Measurements from ENCODE around the gene ELMOD3. TPM values are rescaled to one million over a fixed set of nuclear protein-coding genes. Genes with fewer than 3 reads are reported as not detected.

Gene ELMOD3
- polyA plus RNA-seq, 2 of the 4 experiments (the other 2 are of a cell fraction) = 17.8 to 29.9 TPM

DNA sequence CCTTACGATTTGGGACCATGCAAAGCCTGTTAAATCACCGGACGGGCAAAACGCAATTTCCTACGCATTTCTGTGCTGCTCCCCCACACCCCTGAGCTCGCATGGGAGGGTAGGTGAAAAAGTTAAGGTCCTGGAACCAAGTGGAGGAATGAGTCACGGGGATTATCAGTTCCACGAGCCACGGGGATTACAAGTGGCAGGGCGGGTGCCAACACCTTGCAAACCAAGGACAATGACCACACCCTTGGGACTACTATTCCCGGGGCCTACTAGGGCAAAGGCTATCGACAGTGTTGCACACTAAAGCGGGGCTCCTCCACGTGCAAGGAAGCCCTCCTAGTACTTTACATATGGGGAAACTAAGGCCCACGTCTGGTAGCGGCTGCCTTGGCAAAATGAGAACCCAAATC is 688 bp upstream of the ELMOD3 start:
- Histone ChIP-seq H3K4me1 (peaks cover 15% of the 10 kb centered on the region), H3K27ac (peak overlapping the region; percentile 85 to 91), H3K9me3 (no peaks in the 10 kb centered on the region), H3K4me3 (peak overlapping the region; percentile 83), H3K4me2 (peak overlapping the region; percentile 73)
- FAIRE-seq (no peak), DNase-seq (ENCODE audit: low read depth in 1 of 2, low spot score in 1 of 2) (peak; percentile 39 to 69), ATAC-seq (peak; percentile 59 to 66)
- ChIA-PET CTCF (interaction anchor here (0.6 to 2.2 kb wide), 7 partner anchors 8 to 185 kb away, joined by 3 to 11 read pairs (median 5); partner anchors contain the start of genes MAT2A, SH2D6 and TGOLN2), POLR2A (interaction anchor here (0.9 to 2.4 kb wide), 10 partner anchors 9 to 186 kb away, joined by 3 to 31 read pairs (median 4); partner anchors contain the start of genes MAT2A and TGOLN2)
- no peak for TF ChIP-seq KDM5A (IDR thresholded peaks at IDR 0.05)
- no peak for TF ChIP-seq SMC3 (IDR thresholded peaks at IDR 0.05)
- TF ChIP-seq, protein P1, sequence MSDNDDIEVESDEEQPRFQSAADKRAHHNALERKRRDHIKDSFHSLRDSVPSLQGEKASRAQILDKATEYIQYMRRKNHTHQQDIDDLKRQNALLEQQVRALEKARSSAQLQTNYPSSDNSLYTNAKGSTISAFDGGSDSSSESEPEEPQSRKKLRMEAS (IDR thresholded peaks at IDR 0.05) = peak; percentile 5; the same call in 1 of the 2 replicates
- no peak for TF ChIP-seq JUN (IDR thresholded peaks at IDR 0.05)
- no peak for TF ChIP-seq ZNF302 (CRISPR knock-in tag; IDR thresholded peaks at IDR 0.05)
- TF ChIP-seq POLR2AphosphoS2 (conservative IDR thresholded peaks at IDR 0.05; ENCODE audit: low read length) = no peak
- TF ChIP-seq EHF (CRISPR knock-in tag; IDR thresholded peaks at IDR 0.05) = no peak
- no peak for TF ChIP-seq NFE2L2 (conservative IDR thresholded peaks at IDR 0.05; ENCODE audit: low read length)
- TF ChIP-seq MAZ (IDR thresholded peaks at IDR 0.05; ENCODE audit: borderline replicate concordance, low read depth, low read length) = no peak
- no peak for TF ChIP-seq CBX2 (IDR thresholded peaks at IDR 0.05; ENCODE audit: borderline replicate concordance, low read depth)
- no peak for TF ChIP-seq EHMT2 (IDR thresholded peaks at IDR 0.05; ENCODE audit: low read depth)
- no peak for TF ChIP-seq FOSL2 (IDR thresholded peaks at IDR 0.05)
- TF ChIP-seq FOSL2 (CRISPR knock-in tag; IDR thresholded peaks at IDR 0.05) = peak; percentile 32; the same call in 1 of the 2 replicates
- TF ChIP-seq RNF2 (IDR thresholded peaks at IDR 0.05; ENCODE audit: borderline replicate concordance, low read depth) = no peak
- 1% methylated on average over 16 of the region's 16 CpGs for WGBS (ENCODE audit: missing lambda C conversion rate)

DNA sequence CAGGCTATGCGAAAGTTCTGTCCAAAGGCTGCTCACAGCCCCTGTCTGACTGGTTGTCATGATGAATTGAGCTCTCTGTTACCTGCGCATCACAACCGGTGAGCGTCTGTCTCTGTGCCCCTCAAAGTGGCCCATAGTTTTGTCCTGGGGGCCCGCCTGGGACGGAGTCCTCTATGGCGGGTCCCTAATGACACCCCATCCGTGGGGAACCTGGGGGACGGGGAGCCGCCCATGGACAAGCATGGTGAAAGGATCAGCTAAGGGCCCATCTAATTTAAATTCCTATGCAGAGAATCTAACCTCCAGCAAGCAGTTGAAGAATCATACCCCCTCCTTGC is 473 bp downstream of the ELMOD3 start:
- 10% methylated on average over 10 of the region's 10 CpGs for WGBS (ENCODE audit: missing lambda C conversion rate)
- FAIRE-seq = no peak
- H3K4me1 ChIP-seq = peaks cover 15% of the 10 kb centered on the region
- H3K9me3 ChIP-seq = no peaks in the 10 kb centered on the region
- H3K4me3 ChIP-seq = peak overlapping the region; percentile 83
- TF ChIP-seq, protein P1 (IDR thresholded peaks at IDR 0.05) = no peak
- TF ChIP-seq, protein P2, sequence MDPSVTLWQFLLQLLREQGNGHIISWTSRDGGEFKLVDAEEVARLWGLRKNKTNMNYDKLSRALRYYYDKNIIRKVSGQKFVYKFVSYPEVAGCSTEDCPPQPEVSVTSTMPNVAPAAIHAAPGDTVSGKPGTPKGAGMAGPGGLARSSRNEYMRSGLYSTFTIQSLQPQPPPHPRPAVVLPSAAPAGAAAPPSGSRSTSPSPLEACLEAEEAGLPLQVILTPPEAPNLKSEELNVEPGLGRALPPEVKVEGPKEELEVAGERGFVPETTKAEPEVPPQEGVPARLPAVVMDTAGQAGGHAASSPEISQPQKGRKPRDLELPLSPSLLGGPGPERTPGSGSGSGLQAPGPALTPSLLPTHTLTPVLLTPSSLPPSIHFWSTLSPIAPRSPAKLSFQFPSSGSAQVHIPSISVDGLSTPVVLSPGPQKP (IDR thresholded peaks at IDR 0.05; ENCODE audit: low read depth, low read length) = no peak
- no peak for TF ChIP-seq TFCP2L1 (CRISPR knock-in tag; IDR thresholded peaks at IDR 0.05)
- TF ChIP-seq PHF8 (IDR thresholded peaks at IDR 0.05; ENCODE audit: borderline replicate concordance, low read depth) = peak; percentile 79; the same call in 1 of the 2 replicates
- H3K27ac ChIP-seq = peak overlapping the region; percentile 85 to 89
- ATAC-seq = peak in 1 of 2 experiments; percentile 3; a peak in 4 of 6 replicates
- peak overlapping the region; percentile 88 for H3K4me2 ChIP-seq
- ChIA-PET CTCF (interaction anchor here (0.8 to 3.2 kb wide), 9 partner anchors 10 to 184 kb away, joined by 3 to 16 read pairs (median 5); partner anchors contain the start of genes MAT2A and SH2D6), POLR2A (interaction anchor here (0.6 to 2.4 kb wide), 10 partner anchors 9 to 438 kb away, joined by 3 to 31 read pairs (median 4); partner anchors contain the start of genes GGCX, MAT2A and TGOLN2)
- DNase-seq (ENCODE audit: low read depth in 1 of 2, low spot score in 1 of 2) = no peak

DNA sequence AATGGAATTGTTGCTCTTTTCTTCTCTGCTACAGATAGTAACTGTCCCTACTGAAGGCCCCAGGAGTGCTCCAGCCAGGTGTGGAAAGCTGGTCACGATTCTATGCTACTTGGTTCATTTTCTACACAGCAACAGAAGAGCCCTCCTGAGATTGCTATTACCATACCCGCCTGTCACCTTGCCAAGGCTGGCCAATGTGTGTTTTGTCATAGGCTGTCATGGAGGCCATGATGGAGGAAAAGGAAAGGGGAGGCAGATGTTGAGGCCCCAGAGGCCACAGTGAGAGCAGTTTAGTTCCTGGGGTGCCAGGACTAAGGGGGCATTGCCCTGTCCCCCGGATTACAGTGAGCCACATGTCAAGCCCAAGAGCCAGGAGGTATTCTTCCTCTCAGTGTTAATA is 952 bp downstream of the ELMOD3 start:
- WGBS (ENCODE audit: missing lambda C conversion rate) = 66% methylated on average over 3 of the region's 3 CpGs
- peaks cover 15% of the 10 kb centered on the region for H3K4me1 ChIP-seq
- CTCF ChIA-PET = interaction anchor here (1.1 to 3.2 kb wide), 7 partner anchors 10 to 183 kb away, joined by 3 to 16 read pairs (median 5); partner anchors contain the start of genes MAT2A and SH2D6
- peak overlapping the region; percentile 85 to 89 for H3K27ac ChIP-seq
- DNase-seq (ENCODE audit: low read depth in 1 of 2, low spot score in 1 of 2) (no peak), FAIRE-seq (no peak), ATAC-seq (no peak)
- TF ChIP-seq RAD21 (conservative IDR thresholded peaks at IDR 0.05 in 1 of 2, IDR thresholded peaks at IDR 0.05 in 1 of 2) (no peak), EHMT2 (IDR thresholded peaks at IDR 0.05; ENCODE audit: low read depth) (no peak), RCOR1 (IDR thresholded peaks at IDR 0.05; ENCODE audit: low read depth, low read length) (no peak), JUN (IDR thresholded peaks at IDR 0.05) (no peak), ZFP36 (IDR thresholded peaks at IDR 0.05; ENCODE audit: borderline replicate concordance, partially characterized antibody) (no peak), KDM5A (IDR thresholded peaks at IDR 0.05) (no peak)
- TF ChIP-seq, protein P1 (IDR thresholded peaks at IDR 0.05) = no peak
- TF ChIP-seq, protein P3, sequence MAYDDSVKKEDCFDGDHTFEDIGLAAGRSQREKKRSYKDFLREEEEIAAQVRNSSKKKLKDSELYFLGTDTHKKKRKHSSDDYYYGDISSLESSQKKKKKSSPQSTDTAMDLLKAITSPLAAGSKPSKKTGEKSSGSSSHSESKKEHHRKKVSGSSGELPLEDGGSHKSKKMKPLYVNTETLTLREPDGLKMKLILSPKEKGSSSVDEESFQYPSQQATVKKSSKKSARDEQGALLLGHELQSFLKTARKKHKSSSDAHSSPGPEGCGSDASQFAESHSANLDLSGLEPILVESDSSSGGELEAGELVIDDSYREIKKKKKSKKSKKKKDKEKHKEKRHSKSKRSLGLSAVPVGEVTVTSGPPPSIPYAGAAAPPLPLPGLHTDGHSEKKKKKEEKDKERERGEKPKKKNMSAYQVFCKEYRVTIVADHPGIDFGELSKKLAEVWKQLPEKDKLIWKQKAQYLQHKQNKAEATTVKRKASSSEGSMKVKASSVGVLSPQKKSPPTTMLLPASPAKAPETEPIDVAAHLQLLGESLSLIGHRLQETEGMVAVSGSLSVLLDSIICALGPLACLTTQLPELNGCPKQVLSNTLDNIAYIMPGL (CRISPR knock-in tag; IDR thresholded peaks at IDR 0.05; ENCODE audit: borderline replicate concordance) = no peak
- POLR2A ChIA-PET = interaction anchor here (0.6 to 2.4 kb wide), 5 partner anchors 9 to 239 kb away, joined by 3 to 25 read pairs (median 4); partner anchors contain the start of genes GGCX and MAT2A
- no peaks in the 10 kb centered on the region for H3K9me3 ChIP-seq
- peak overlapping the region; percentile 83 for H3K4me3 ChIP-seq
- peak overlapping the region; percentile 88 for H3K4me2 ChIP-seq

All from A549 (cell line).